Measurements from ENCODE around the gene NGFR. TPM values are rescaled to one million over a fixed set of nuclear protein-coding genes. Genes with fewer than 3 reads are reported as not detected.

The NGFR gene
- total RNA-seq, 1 donor from 2014 or later: 4.5 TPM

DNA sequence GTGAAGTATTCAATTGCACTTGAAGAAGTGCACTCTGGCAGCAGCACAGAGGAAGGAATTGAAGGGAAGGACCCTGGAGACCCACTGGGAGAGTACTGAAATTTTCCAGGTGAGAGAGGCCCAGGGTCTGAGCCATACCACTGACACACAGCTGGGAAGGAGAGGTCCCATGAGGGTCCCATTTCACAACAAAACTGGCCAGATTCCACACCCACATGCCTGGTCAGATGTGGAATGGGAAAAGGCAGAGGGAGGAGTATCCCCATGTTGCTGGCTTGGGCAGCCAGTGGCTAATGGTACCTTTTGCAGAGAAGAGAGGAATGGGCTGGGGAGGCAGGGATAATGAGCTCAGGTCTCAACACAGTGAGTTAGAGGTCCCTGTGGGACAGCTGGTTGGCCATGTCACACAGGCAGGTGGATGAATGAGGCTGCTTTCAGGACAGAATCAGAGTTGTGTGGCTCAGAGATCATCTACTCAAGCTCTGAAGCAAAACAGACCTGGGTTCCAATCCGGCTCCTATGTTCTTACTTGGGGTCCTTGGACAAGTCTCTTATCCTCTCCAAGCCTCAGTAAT lies 26.2 kb upstream of the NGFR start:
- TF ChIP-seq, protein P1, sequence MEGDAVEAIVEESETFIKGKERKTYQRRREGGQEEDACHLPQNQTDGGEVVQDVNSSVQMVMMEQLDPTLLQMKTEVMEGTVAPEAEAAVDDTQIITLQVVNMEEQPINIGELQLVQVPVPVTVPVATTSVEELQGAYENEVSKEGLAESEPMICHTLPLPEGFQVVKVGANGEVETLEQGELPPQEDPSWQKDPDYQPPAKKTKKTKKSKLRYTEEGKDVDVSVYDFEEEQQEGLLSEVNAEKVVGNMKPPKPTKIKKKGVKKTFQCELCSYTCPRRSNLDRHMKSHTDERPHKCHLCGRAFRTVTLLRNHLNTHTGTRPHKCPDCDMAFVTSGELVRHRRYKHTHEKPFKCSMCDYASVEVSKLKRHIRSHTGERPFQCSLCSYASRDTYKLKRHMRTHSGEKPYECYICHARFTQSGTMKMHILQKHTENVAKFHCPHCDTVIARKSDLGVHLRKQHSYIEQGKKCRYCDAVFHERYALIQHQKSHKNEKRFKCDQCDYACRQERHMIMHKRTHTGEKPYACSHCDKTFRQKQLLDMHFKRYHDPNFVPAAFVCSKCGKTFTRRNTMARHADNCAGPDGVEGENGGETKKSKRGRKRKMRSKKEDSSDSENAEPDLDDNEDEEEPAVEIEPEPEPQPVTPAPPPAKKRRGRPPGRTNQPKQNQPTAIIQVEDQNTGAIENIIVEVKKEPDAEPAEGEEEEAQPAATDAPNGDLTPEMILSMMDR (IDR thresholded peaks at IDR 0.05; ENCODE audit: unreplicated experiment): no peak
- Mint-ChIP-seq H3K4me3 (ENCODE audit: unreplicated experiment) (no peak overlapping the region), H3K4me1 (ENCODE audit: unreplicated experiment) (peaks cover 7% of the 10 kb centered on the region), H3K36me3 (ENCODE audit: low read depth, unreplicated experiment) (peaks cover 8% of the 10 kb centered on the region), H3K9me3 (ENCODE audit: unreplicated experiment) (no peaks in the 10 kb centered on the region), H3K27ac (ENCODE audit: unreplicated experiment) (peak overlapping the region; percentile 3), H3K27me3 (ENCODE audit: unreplicated experiment) (peaks cover 13% of the 10 kb centered on the region)
- no peak for DNase-seq (ENCODE audit: low spot score)

GRCh38 chr17:49469831-49470810 lies 25.0 kb upstream of the NGFR start:
- Mint-ChIP-seq H3K27ac (ENCODE audit: unreplicated experiment) (no peak overlapping the region), H3K9me3 (ENCODE audit: unreplicated experiment) (no peaks in the 10 kb centered on the region), H3K4me3 (ENCODE audit: unreplicated experiment) (no peak overlapping the region), H3K27me3 (ENCODE audit: unreplicated experiment) (peaks cover 13% of the 10 kb centered on the region), H3K36me3 (ENCODE audit: low read depth, unreplicated experiment) (peaks cover 4% of the 10 kb centered on the region), H3K4me1 (ENCODE audit: unreplicated experiment) (peaks cover 7% of the 10 kb centered on the region)
- DNase-seq (ENCODE audit: low spot score): no peak
- TF ChIP-seq, protein P1 (IDR thresholded peaks at IDR 0.05; ENCODE audit: unreplicated experiment): no peak

- no peak overlapping the region for H3K27ac Mint-ChIP-seq (ENCODE audit: unreplicated experiment)
- peak overlapping the region; percentile 19 for H3K4me3 Mint-ChIP-seq (ENCODE audit: unreplicated experiment)
- no peaks in the 10 kb centered on the region for H3K9me3 Mint-ChIP-seq (ENCODE audit: unreplicated experiment)
Measured at GRCh38 chr17:49471089-49471683, 23.9 kb upstream of the NGFR start.

GRCh38 chr17:49471769-49472168 lies 23.3 kb upstream of the NGFR start:
- no peaks in the 10 kb centered on the region for H3K9me3 Mint-ChIP-seq (ENCODE audit: unreplicated experiment)
- DNase-seq (ENCODE audit: low spot score): no peak
- peak overlapping the region; percentile 19 for H3K4me3 Mint-ChIP-seq (ENCODE audit: unreplicated experiment)
- peaks cover 15% of the 10 kb centered on the region for H3K27me3 Mint-ChIP-seq (ENCODE audit: unreplicated experiment)
- no peak overlapping the region for H3K27ac Mint-ChIP-seq (ENCODE audit: unreplicated experiment)
- peaks cover 4% of the 10 kb centered on the region for H3K36me3 Mint-ChIP-seq (ENCODE audit: low read depth, unreplicated experiment)
- TF ChIP-seq, protein P1 (IDR thresholded peaks at IDR 0.05; ENCODE audit: unreplicated experiment): no peak
- peaks cover 7% of the 10 kb centered on the region for H3K4me1 Mint-ChIP-seq (ENCODE audit: unreplicated experiment)

More at GRCh38 chr17:49471089-49471683, 23.9 kb upstream of the NGFR start:
- Mint-ChIP-seq H3K4me1 (ENCODE audit: unreplicated experiment) (peaks cover 7% of the 10 kb centered on the region), H3K36me3 (ENCODE audit: low read depth, unreplicated experiment) (peaks cover 4% of the 10 kb centered on the region), H3K27me3 (ENCODE audit: unreplicated experiment) (peaks cover 15% of the 10 kb centered on the region)
- TF ChIP-seq, protein P1 (IDR thresholded peaks at IDR 0.05; ENCODE audit: unreplicated experiment): no peak
- no peak for DNase-seq (ENCODE audit: low spot score)

Measured in endothelial cell (in vitro differentiated cells).